Uterus (tissue), 2 donors: ENCODE measurements around the gene AJAP1.

Source experiments
- CTCF ChIP-seq, 4 experiments: fragments of 200-600 bp in 2 of 4; fragments of 450-650 bp in 2 of 4; sonication (generic) in 2 of 4; IDR thresholded peaks; one replicate each; pipeline ENCODE4 v1.5.1; 2016 to 2019; ENCODE audit warnings: antibody characterized with exemption in 4 of 4, mild to moderate bottlenecking in 2 of 4, moderate library complexity in 1 of 4
- POLR2A ChIP-seq, 2 donors: fragments of 450-650 bp; IDR thresholded peaks; one replicate each; pipeline ENCODE4 v1.6.1; 2016; ENCODE audit warnings: antibody characterized with exemption in 2 of 2, mild to moderate bottlenecking in 1 of 2, moderate library complexity in 1 of 2

DNA sequence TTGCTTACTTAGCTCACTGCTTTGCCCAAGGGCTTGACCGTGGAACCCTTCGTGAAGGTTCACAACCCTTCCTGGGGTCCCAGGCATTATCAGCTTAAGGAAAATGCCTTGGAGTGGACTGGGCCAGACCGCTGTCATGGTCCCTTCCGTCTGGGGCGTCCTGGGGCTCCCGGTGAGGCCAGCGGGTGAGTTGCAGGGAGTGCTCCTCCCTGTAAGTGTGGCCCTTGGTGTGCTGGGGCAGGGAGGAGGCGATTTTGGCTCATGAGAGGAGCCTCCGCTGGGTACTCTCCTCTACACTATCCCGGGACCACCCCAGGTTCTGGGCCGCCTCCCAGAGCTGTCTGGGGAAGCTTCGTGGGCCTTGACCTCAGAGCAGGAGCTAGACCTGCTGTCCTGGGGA is 48.1 kb downstream of the AJAP1 start:
- TF ChIP-seq CTCF (IDR thresholded peaks at IDR 0.05) (no peak), POLR2A (IDR thresholded peaks at IDR 0.05) (no peak)
